Cardiac fibroblast (primary cell): ENCODE results near the gene TTC8.

Experiments used
- DNase-seq, 2 donors: peaks; one replicate each; pipeline versions ENCODE4 v3.0.0 to v3.0.0-alpha.2; 2010; ENCODE audit warnings: low read depth in 2 of 2
- H3K4me3 ChIP-seq, 2 donors: replicated peaks in 1 of 2; 1 replicate in 1 of 2; 2 replicates in 1 of 2; pipeline ENCODE4 v1.5.1; 2011; ENCODE audit warnings: low read depth in 2 of 2, low read length in 2 of 2, mild to moderate bottlenecking in 2 of 2, moderate library complexity in 1 of 2
- TF ChIP-seq, protein P1 (sequence below): IDR thresholded peaks from one replicate; pipeline ENCODE4 v1.5.1; 2011; ENCODE audit warnings: low read depth, mild to moderate bottlenecking, low read length, inconsistent platforms

The TTC8 gene

DNA sequence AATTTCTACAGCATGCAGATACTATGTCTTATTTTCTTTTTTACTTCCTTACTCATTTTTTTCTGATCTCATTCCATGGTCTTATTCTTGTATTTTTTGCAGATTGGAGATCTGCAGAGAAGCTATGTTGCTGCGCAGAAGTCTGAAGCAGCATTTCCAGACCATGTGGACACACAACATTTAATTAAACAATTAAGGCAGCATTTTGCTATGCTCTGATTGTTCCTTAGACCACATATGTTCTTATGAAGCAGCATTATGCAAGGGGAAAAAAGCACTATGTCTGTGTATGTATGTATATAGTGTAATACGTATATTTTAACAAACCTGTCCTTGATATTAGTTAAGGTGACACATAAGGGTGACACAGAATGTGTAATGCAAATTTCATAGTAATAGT is 52.7 kb downstream of the TTC8 start:
- TF ChIP-seq, protein P1, sequence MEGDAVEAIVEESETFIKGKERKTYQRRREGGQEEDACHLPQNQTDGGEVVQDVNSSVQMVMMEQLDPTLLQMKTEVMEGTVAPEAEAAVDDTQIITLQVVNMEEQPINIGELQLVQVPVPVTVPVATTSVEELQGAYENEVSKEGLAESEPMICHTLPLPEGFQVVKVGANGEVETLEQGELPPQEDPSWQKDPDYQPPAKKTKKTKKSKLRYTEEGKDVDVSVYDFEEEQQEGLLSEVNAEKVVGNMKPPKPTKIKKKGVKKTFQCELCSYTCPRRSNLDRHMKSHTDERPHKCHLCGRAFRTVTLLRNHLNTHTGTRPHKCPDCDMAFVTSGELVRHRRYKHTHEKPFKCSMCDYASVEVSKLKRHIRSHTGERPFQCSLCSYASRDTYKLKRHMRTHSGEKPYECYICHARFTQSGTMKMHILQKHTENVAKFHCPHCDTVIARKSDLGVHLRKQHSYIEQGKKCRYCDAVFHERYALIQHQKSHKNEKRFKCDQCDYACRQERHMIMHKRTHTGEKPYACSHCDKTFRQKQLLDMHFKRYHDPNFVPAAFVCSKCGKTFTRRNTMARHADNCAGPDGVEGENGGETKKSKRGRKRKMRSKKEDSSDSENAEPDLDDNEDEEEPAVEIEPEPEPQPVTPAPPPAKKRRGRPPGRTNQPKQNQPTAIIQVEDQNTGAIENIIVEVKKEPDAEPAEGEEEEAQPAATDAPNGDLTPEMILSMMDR = no peak
- DNase-seq = no peak
- H3K4me3 ChIP-seq = no peak overlapping the region

GRCh38 chr14:88879022-88879421 is 54.6 kb downstream of the TTC8 start:
- TF ChIP-seq, protein P1 = no peak
- H3K4me3 ChIP-seq = no peak overlapping the region
- DNase-seq = peak; percentile 76 to 97

DNA sequence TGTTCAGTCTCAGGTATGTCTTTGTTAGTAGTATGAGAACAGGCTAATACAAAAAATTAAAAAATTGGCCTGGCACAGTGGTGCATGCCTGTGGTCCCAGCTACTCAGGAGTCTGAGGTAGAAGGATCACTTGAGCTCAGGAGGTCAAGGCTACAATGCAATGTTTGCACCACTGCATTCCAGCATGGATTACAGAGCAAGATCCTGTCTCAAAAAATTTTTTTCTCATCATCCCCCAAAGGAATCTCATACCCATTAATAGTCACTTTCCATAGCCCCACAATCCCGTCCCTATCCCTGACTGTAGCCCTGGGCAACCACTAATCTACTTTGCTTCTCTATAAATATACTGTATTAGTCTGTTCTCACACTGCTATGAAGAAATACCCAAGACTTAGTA is 57.8 kb downstream of the TTC8 start:
- no peak for DNase-seq
- TF ChIP-seq, protein P1 = no peak
- H3K4me3 ChIP-seq = no peak overlapping the region

DNA sequence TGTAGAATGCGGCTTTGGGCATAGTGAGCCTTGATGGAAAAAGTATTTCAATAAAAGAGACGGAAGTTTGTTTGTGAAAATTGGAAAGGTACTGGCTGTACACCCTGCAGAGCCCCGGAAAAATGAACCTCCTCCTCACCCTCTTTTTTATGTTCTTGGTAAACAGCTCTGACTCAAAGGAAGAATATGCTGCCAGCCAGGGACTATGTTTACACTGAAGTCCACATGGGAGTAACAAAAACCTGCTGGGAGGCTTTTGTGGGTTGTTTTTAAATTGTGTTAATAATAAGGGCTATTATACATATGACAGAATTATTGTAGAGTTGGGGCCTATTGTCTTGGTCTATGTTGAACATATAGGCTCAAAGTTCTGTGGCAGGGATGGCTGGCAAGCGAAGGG is 70.7 kb downstream of the TTC8 start:
- TF ChIP-seq, protein P1 = no peak
- peak; percentile 23 to 71 for DNase-seq
- H3K4me3 ChIP-seq = no peak overlapping the region

DNA sequence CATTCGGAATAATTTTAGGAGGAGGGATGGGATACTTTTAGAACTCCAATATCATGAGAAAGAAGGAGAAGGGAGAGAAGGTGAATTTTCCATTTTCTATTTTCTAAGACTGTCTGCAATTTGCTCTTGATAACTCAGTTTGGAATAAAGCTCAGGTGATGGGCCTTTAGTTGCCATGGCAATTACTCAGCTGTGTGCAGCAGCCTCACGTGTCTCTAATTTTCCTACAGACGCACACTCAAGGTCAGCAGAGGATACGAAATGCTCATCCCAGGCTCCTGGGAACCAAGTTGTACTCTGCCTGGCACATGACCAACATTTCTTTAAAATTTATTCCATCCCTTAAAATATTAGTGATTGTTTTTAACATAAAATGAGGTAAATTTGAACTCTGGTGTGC is 76.7 kb downstream of the TTC8 start:
- no peak for DNase-seq
- TF ChIP-seq, protein P1 = no peak
- no peak overlapping the region for H3K4me3 ChIP-seq

DNA sequence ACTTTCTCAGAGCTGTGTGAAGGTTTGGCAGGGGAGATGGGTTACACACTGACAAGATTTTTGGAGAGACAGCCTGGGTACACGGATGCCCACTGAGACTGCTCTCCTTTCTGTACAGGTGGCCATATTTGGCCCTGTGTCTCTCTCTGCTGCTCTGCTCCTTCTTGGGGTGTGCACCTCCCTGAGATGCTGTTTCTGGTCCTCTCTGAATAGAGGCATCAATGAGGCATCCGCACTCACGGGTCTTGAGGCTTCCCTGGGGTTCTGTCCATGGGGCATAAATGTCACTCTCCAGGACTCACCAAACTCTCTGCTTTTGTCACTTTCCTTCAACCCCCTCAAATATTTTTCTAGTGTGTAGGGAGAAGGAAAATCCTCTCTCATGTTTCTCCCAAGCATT is 77.5 kb downstream of the TTC8 start:
- TF ChIP-seq, protein P1 = no peak
- no peak for DNase-seq
- no peak overlapping the region for H3K4me3 ChIP-seq

- H3K4me3 ChIP-seq = no peak overlapping the region
- no peak for DNase-seq
- TF ChIP-seq, protein P1 = no peak
These were observed 78.4 kb downstream of the TTC8 start for GRCh38 chr14:88902850-88903249.
